Endothelial cell of umbilical vein (primary cell): ENCODE measurements around the gene CXCL3. TPM values are rescaled to one million over a fixed set of nuclear protein-coding genes. Genes with fewer than 3 reads are reported as not detected.

Source experiments
- BruUV-seq: library from RNA; stranded (reverse); fragments of 400-500 nt; replicated peaks from 2 replicates; lab custom pipeline; 2021; lab: Mats Ljungman, UMichigan
- CTCF ChIA-PET: fragments of 300-600, 350-600 bp; sonication (Branson Sonifier 250); formaldehyde crosslinking; loops from one replicate; lab custom pipeline; 2021; ENCODE audit warnings: antibody characterized with exemption, inconsistent platforms; lab: Charles Lee
- POLR2A ChIA-PET: fragments of 300-600, 350-600 bp; sonication (Branson Sonifier 250); formaldehyde crosslinking; loops from one replicate; lab custom pipeline; 2021; ENCODE audit warnings: antibody characterized with exemption, inconsistent platforms; lab: Charles Lee
- DNase-seq: peaks from one replicate; pipeline ENCODE4 v3.0.0-alpha.2; 2011; ENCODE audit warnings: low read depth, low spot score
- FAIRE-seq: peaks from 2 replicates; lab custom pipeline; 2011; peaks lifted over from hg19 to GRCh38; lab: Jason Lieb, UNC
- H2AFZ ChIP-seq: 2 replicates; pipeline ENCODE4 v1.6.0; 2012; ENCODE audit warnings: low read depth, low read length, control low read depth, inconsistent platforms
- H3K27ac ChIP-seq: 2 replicates; pipeline ENCODE4 v1.5.1; 2011; ENCODE audit warnings: low read depth, mild to moderate bottlenecking, control low read depth, low read length, moderate library complexity; ENCODE audit not compliant: insufficient read depth
- H3K27me3 ChIP-seq, 2 experiments: 2 replicates each; pipeline versions ENCODE4 v1.6.0 to v1.6.1; 2011; ENCODE audit warnings: low read length in 2 of 2, mixed read lengths in 1 of 2; ENCODE audit not compliant: control insufficient read depth in 2 of 2, insufficient read depth in 2 of 2
- H3K36me3 ChIP-seq, 2 experiments: 2 replicates in 1 of 2; 3 replicates in 1 of 2; pipeline ENCODE4 v1.5.1; 2011; ENCODE audit warnings: low read length in 2 of 2, mild to moderate bottlenecking in 1 of 2, moderate library complexity in 1 of 2; ENCODE audit not compliant: control insufficient read depth in 2 of 2, insufficient read depth in 2 of 2; ENCODE audit errors: extremely low read depth in 1 of 2
- H3K4me1 ChIP-seq: 3 replicates; pipeline ENCODE4 v1.5.1; 2011; ENCODE audit warnings: mild to moderate bottlenecking, low read length; ENCODE audit not compliant: control insufficient read depth, insufficient read depth; ENCODE audit errors: extremely low read depth
- H3K4me2 ChIP-seq: 2 replicates; pipeline ENCODE4 v1.6.1; 2011; ENCODE audit warnings: low read length, control low read depth, mixed read lengths; ENCODE audit not compliant: insufficient read depth
- H3K4me3 ChIP-seq, 3 experiments: fragments of 200-600 bp in 1 of 3; sonication (generic), shearing (Covaris generic) in 1 of 3; replicated peaks in 1 of 3; 2 replicates each; pipeline ENCODE4 v1.5.1; 2011 to 2016; ENCODE audit warnings: control low read depth in 3 of 3, low read length in 3 of 3, mild to moderate bottlenecking in 2 of 3, inconsistent platforms in 1 of 3, low read depth in 1 of 3, moderate library complexity in 1 of 3; ENCODE audit not compliant: insufficient read depth in 1 of 3
- H3K79me2 ChIP-seq: 2 replicates; pipeline ENCODE4 v1.6.0; 2012; ENCODE audit warnings: low read length, inconsistent platforms; ENCODE audit not compliant: control insufficient read depth, insufficient read depth
- H3K9ac ChIP-seq: replicated peaks from 2 replicates; pipeline ENCODE3; 2011; ENCODE audit warnings: low read length, control low read depth; ENCODE audit not compliant: insufficient read depth; ENCODE audit errors: extremely low read depth
- H3K9me1 ChIP-seq: replicated peaks from 3 replicates; pipeline ENCODE4 v1.6.0; 2011; ENCODE audit warnings: mild to moderate bottlenecking, low read length; ENCODE audit not compliant: control insufficient read depth, insufficient read depth; ENCODE audit errors: extremely low read depth
- H3K9me3 ChIP-seq: replicated peaks from 2 replicates; pipeline ENCODE4 v1.5.1; 2012; ENCODE audit warnings: low read length, inconsistent platforms; ENCODE audit not compliant: control insufficient read depth, insufficient read depth
- H4K20me1 ChIP-seq: replicated peaks from 2 replicates; pipeline ENCODE3; 2011; ENCODE audit warnings: mild to moderate bottlenecking, low read length; ENCODE audit not compliant: control insufficient read depth, insufficient read depth; ENCODE audit errors: extremely low read depth
- CTCF ChIP-seq, 2 donors: IDR thresholded peaks; 1 replicate in 1 of 2; 2 replicates in 1 of 2; pipeline ENCODE4 v1.5.1; 2011; ENCODE audit warnings: low read length in 2 of 2, mild to moderate bottlenecking in 2 of 2, moderate library complexity in 2 of 2, control low read depth in 1 of 2, inconsistent platforms in 1 of 2, low read depth in 1 of 2; ENCODE audit not compliant: insufficient read depth in 1 of 2; ENCODE audit errors: extremely low read depth in 1 of 2
- EZH2 ChIP-seq: IDR thresholded peaks from 2 replicates; pipeline ENCODE4 v1.6.1; 2012; ENCODE audit warnings: borderline replicate concordance, low read depth, mild to moderate bottlenecking, moderate library complexity, low read length, inconsistent platforms; ENCODE audit not compliant: severe bottlenecking
- FOS ChIP-seq: IDR thresholded peaks from 2 replicates; pipeline ENCODE4 v1.6.1; 2011; ENCODE audit warnings: mild to moderate bottlenecking, low read length, moderate library complexity, borderline replicate concordance; ENCODE audit not compliant: insufficient read depth
- GATA2 ChIP-seq: IDR thresholded peaks from 2 replicates; pipeline ENCODE4 v1.7.0; 2011; ENCODE audit warnings: low read depth, mild to moderate bottlenecking, moderate library complexity, mixed read lengths, low read length; ENCODE audit not compliant: insufficient read length, insufficient read depth
- JUN ChIP-seq: IDR thresholded peaks from 2 replicates; pipeline ENCODE4 v1.6.1; 2011; ENCODE audit warnings: borderline replicate concordance, low read depth; ENCODE audit not compliant: insufficient read length, insufficient read depth
- MAX ChIP-seq: IDR thresholded peaks from 2 replicates; pipeline ENCODE4 v1.6.1; 2011; ENCODE audit not compliant: insufficient read depth, insufficient read length
- MYC ChIP-seq: IDR thresholded peaks from one replicate; pipeline ENCODE4 v1.6.1; 2011; ENCODE audit warnings: mild to moderate bottlenecking, low read depth, low read length
- POLR2A ChIP-seq: IDR thresholded peaks from 2 replicates; pipeline ENCODE4 v1.6.1; 2012; ENCODE audit warnings: low read depth, mild to moderate bottlenecking, control low read depth, low read length
- POLR2AphosphoS5 ChIP-seq: IDR thresholded peaks from 2 replicates; pipeline ENCODE4 v1.6.1; 2012; ENCODE audit warnings: low read depth, mild to moderate bottlenecking, control low read depth, low read length, moderate library complexity; ENCODE audit not compliant: insufficient read depth
- dilution Hi-C: fragments of 300-500 bp; cut with MboI; formaldehyde crosslinking; loops from one replicate; pipeline ENCODE4 v1.15.0; 2019; ENCODE audit warnings: low sequenced_read_pairs; ENCODE audit not compliant: extremely low pct_ligation_motif_present
- intact Hi-C: fragments of 100-400 bp; cut with micrococcal nuclease; formaldehyde crosslinking; loops from one replicate; pipeline ENCODE4 v1.10.0; 2022
- polyA plus RNA-seq, 4 experiments: library from polyadenylated mRNA; depleted of rRNA in 3 of 4; stranded (reverse) in 3 of 4; unstranded in 1 of 4; fragments of >200 nt; gene quantifications; 2 replicates each; pipeline versions ENCODE4 v1.2.1 to v1.2.3, GENCODE V29; 2011 to 2012; ENCODE audit warnings: missing spikeins in 1 of 4
- total RNA-seq: library from RNA; stranded (reverse); gene quantifications from 2 replicates; pipeline ENCODE4 v1.2.3, GENCODE V29; 2021

The CXCL3 gene
- total and polyA plus RNA-seq, 2 donors (not counting 3 experiments of a cell fraction or from before 2014, with no cell fraction given): 1.1 to 1.3 TPM

GRCh38 chr4:74023709-74024108 is 14.8 kb downstream of the CXCL3 start:
- Histone ChIP-seq H3K4me3 (no peak overlapping the region), H4K20me1 (no peaks in the 10 kb centered on the region), H3K4me1 (peaks cover 7% of the 10 kb centered on the region), H3K4me2 (no peak overlapping the region), H3K27me3 (no peaks in the 10 kb centered on the region), H3K9me1 (no peaks in the 10 kb centered on the region), H3K9ac (no peak overlapping the region), H3K36me3 (no peaks in the 10 kb centered on the region), H2AFZ (no peak overlapping the region), H3K9me3 (no peaks in the 10 kb centered on the region), H3K27ac (no peak overlapping the region), H3K79me2 (no peaks in the 10 kb centered on the region)
- intact Hi-C loops (no loop called here), dilution Hi-C loops (no loop called here)
- DNase-seq (no peak), FAIRE-seq (no peak)
- CTCF ChIA-PET: interaction anchor here (1.6 kb wide), 1 partner anchor 14 kb away, joined by 6 read pairs; the partner anchor contains the start of gene CXCL3
- no peak for TF ChIP-seq POLR2AphosphoS5
- no peak for TF ChIP-seq MAX
- TF ChIP-seq JUN: no peak
- TF ChIP-seq GATA2: no peak
- TF ChIP-seq MYC: no peak
- no peak for TF ChIP-seq FOS
- TF ChIP-seq CTCF (IDR thresholded peaks at IDR 0.05; ENCODE audit: extremely low read depth in 1 of 2, insufficient read depth in 1 of 2, low read depth in 1 of 2, low read length in 2 of 2): no peak
- TF ChIP-seq POLR2A: no peak
- TF ChIP-seq EZH2: no peak
- POLR2A ChIA-PET: no interaction called here
- BruUV-seq: no TSS peak
